HG03571 (cell line): Measurements from ENCODE around the gene MEDAG.

Experiments
- ATAC-seq: cut with Tn5 transposase; IDR thresholded peaks from one replicate; pipeline ENCODE4 v1.9.1; 2021; ENCODE audit not compliant: unreplicated experiment

The MEDAG gene

GRCh38 chr13:30872685-30873461 lies 33.2 kb upstream of the MEDAG start:
- no peak for ATAC-seq

- no peak for ATAC-seq
Observed at GRCh38 chr13:30873499-30873898, 32.6 kb upstream of the MEDAG start.

GRCh38 chr13:30874111-30874510 lies 32.0 kb upstream of the MEDAG start:
- no peak for ATAC-seq

GRCh38 chr13:30874561-30874960 lies 31.5 kb upstream of the MEDAG start:
- no peak for ATAC-seq

- ATAC-seq: no peak
Observed at GRCh38 chr13:30877335-30877734, 28.7 kb upstream of the MEDAG start.

- no peak for ATAC-seq
Observed at GRCh38 chr13:30880151-30880855, 25.8 kb upstream of the MEDAG start.

- ATAC-seq: no peak
Observed at GRCh38 chr13:30880856-30881155, 25.3 kb upstream of the MEDAG start.

- no peak for ATAC-seq
Observed at GRCh38 chr13:30881191-30881651, 24.9 kb upstream of the MEDAG start.

- no peak for ATAC-seq
Observed at GRCh38 chr13:30882026-30882850, 23.8 kb upstream of the MEDAG start.

- no peak for ATAC-seq
Observed at GRCh38 chr13:30882996-30883766, 22.9 kb upstream of the MEDAG start.

GRCh38 chr13:30884543-30884942 lies 21.5 kb upstream of the MEDAG start:
- ATAC-seq: no peak

GRCh38 chr13:30889196-30889690 lies 16.8 kb upstream of the MEDAG start:
- no peak for ATAC-seq

GRCh38 chr13:30892966-30893365 lies 13.1 kb upstream of the MEDAG start:
- no peak for ATAC-seq

- no peak for ATAC-seq
Observed at GRCh38 chr13:30895773-30896172, 10.3 kb upstream of the MEDAG start.

GRCh38 chr13:30898070-30898469 lies 8.0 kb upstream of the MEDAG start:
- ATAC-seq: no peak

GRCh38 chr13:30898678-30899241 lies 7.3 kb upstream of the MEDAG start:
- ATAC-seq: no peak

- no peak for ATAC-seq
Observed at GRCh38 chr13:30900436-30900835, 5.6 kb upstream of the MEDAG start.

- no peak for ATAC-seq
Observed at GRCh38 chr13:30900952-30901749, 4.9 kb upstream of the MEDAG start.

- no peak for ATAC-seq
Observed at GRCh38 chr13:30904043-30904442, 2.0 kb upstream of the MEDAG start.
